H54 (cell line): Measurements from ENCODE around the gene HYLS1.
"Not testable (repeated sequence)": the region's sequence is repeated elsewhere in the genome, so short reads cannot be mapped to it uniquely, and the experiment has no call there.

Experiments
- DNase-seq: peaks from one replicate; pipeline ENCODE4 v3.0.0; 2011; ENCODE audit warnings: low spot score, mixed read lengths; ENCODE audit not compliant: insufficient read length
- FAIRE-seq: peaks from 3 replicates; lab custom pipeline; 2011; peaks lifted over from hg19 to GRCh38; lab: Jason Lieb, UNC
- POLR2A ChIP-seq: IDR thresholded peaks from 2 replicates; pipeline ENCODE4 v1.6.1; 2011; ENCODE audit warnings: low read depth, mild to moderate bottlenecking, low read length

Gene HYLS1, protein sequence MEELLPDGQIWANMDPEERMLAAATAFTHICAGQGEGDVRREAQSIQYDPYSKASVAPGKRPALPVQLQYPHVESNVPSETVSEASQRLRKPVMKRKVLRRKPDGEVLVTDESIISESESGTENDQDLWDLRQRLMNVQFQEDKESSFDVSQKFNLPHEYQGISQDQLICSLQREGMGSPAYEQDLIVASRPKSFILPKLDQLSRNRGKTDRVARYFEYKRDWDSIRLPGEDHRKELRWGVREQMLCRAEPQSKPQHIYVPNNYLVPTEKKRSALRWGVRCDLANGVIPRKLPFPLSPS

DNA sequence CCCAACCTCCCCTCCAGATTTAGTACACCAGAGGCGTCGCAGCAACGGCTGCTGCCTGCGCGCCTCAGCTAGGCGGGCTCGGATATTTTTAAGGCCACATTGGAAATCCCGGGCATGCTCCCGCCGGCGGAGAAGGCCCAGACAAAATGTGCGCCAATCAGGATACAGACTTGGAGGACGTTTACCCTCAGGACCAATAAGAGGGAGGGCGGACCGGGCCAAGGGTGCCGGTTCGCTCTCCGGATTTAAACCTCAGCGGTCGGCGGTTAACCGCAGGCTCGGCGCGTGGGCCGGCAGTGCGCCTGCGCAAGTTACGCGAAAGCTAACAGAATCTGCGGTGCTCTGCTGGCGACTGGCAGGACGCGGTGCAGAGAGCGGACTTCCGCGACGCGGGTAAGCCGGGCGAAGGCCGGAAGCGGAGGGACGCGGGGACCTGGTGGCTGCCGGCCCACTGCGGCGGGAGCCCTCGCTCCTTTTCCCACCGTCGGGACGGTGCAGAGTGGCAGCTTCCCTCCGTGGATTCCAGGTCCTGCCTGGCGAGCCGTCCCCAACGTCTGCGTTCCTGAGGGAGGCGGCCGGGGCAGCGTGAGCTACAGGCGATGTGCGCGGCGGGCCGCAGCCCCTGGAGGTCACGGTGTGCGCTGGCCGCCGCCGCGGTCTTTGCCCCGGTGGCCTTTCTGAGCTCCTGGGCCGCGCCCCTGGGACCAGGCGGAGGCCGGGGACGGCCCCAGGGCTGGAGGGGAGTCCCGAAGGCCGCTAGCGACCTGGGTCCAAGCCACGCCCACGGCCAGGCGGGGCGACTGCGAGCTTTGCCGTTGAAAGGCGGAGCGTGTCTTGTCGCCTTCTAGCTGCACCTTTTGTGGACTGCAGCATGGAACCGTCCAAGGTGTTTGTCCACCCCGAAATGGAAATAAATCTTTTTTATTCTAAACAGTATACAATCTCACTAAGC, at the start of gene HYLS1:
Gene HYLS1 (plus strand): TSS at position 296 of the 952 bp plus-strand sequence. CDS start 11,701 bp downstream, outside the sequence.
- peak; percentile 83 for FAIRE-seq

DNA sequence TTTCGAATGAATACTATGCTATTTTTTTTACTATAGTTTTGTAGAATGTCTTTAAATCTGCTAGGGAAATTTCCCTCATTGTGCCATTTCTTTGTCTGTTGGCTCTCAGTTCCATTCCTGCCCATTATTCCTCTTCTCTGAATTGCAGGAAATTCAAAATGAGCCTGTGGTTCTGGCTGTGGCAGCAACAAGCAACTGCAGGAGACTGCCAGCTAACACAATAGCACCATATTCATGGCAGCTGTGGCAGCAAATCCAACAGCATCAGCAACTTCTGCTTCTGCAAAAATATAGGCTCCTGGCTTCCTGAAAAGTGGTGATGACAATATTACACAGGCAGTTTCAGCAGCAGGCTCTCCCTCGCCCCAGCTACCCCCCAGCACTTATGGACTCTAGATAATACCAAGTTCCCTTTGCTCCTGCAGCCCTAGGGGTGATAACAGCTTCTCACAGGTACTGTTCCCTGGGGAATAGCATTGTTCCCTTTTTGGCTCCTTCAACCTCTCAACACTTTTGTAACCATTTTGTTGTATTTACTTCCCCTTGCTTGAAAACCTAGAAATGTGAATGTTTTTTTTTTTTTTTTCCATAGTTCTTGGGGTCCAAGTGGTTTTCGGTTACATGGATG, 45.0 kb upstream of the HYLS1 start:
- no peak for TF ChIP-seq POLR2A
- FAIRE-seq: no peak
- DNase-seq: no peak

More for the DNA sequence above, at the start of gene HYLS1:
- DNase-seq: peak; percentile 55
- TF ChIP-seq POLR2A: peak; percentile 60

DNA sequence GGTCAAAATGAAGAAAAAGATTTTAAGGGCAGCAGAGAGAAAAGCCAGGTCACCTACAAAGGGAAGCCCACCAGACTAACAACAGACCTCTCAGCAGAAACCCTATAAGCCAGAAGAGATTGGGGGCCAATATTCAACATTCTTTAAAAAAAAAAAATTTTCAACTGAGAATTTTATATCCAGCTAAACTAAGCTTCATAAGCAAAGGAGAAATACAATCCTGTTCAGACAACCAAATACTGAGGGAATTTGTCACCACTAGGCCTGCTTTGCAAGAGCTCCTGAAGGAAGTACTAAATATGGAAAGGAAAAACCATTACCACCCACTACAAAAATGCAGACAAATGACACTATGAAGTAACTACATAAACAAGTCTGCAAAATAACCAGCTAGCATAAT, 41.3 kb upstream of the HYLS1 start:
- TF ChIP-seq POLR2A: no peak
- FAIRE-seq: no peak
- DNase-seq: no peak

DNA sequence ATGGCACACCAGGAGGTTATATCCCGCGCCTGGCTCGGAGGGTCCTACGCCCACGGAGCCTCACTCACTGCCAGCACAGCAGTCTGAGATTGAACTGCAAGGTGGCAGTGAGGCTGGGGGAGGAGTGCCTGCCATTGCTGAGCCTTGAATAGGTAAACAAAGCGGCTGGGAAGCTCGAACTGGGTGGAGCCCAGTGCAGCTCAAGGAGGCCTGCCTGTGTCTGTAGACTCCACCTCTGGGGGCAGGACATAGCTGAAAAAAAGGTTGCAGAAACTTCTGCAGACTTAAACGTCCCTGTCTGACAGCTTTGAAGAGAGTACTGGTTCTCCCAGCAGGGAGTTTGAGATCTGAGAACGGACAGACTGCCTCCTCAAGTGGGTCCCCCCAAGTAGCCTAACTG, 29.8 kb upstream of the HYLS1 start:
- FAIRE-seq, DNase-seq: not testable (repeated sequence)

DNA sequence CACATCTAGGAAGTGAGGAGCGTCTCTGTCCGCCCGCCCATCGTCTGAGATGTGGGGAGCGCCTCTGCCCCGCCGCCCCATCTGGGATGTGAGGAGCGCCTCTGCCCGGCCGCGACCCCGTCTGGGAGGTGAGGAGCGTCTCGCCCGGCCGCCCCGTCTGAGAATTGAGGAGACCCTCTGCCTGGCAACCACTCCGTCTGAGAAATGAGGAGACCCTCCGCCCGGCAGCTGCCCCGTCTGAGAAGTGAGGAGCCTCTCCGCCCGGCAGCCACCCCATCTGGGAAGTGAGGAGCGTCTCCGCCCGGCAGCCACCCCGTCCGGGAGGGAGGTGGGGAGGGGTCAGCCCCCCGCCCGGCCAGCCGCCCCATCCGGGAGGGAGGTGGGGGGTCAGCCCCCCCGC, 24.7 kb upstream of the HYLS1 start:
- not testable (repeated sequence) for FAIRE-seq, DNase-seq

DNA sequence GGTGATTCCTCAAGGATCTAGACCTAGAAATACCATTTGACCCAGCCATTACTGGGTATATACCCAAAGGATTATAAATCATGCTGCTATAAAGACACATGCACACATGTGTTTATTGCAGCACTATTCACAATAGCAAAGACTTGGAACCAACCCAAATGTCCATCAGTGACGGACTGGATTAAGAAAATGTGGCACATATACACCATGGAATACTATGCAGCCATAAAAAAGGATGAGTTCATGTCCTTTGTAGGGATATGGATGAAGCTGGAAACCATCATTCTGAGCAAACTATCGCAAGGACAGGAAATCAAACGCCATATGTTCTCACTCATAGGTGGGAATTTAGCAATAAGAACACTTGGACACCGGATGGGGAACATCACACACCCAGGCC, 22.1 kb upstream of the HYLS1 start:
- not testable (repeated sequence) for FAIRE-seq, DNase-seq

DNA sequence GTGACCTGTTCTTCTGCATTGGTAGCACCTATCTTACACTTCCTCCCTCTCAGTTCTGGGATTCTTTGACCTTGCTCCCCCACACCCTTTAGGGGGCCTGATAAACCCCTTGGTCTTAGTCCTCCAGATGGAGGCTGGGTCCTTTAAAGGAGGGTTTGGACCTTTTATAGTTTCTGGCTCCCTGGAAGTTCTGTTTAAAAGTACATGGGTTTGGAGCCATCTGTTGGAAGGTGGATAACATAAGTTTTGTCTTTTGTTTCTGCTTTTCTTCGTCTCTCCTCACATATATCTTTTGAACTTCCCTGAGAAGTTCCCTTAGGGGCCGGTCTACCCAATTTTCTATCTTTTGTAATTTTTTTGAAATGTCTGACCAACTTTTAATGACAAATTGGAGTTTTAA, 17.9 kb upstream of the HYLS1 start:
- no peak for TF ChIP-seq POLR2A
- DNase-seq (no peak), FAIRE-seq (no peak)

DNA sequence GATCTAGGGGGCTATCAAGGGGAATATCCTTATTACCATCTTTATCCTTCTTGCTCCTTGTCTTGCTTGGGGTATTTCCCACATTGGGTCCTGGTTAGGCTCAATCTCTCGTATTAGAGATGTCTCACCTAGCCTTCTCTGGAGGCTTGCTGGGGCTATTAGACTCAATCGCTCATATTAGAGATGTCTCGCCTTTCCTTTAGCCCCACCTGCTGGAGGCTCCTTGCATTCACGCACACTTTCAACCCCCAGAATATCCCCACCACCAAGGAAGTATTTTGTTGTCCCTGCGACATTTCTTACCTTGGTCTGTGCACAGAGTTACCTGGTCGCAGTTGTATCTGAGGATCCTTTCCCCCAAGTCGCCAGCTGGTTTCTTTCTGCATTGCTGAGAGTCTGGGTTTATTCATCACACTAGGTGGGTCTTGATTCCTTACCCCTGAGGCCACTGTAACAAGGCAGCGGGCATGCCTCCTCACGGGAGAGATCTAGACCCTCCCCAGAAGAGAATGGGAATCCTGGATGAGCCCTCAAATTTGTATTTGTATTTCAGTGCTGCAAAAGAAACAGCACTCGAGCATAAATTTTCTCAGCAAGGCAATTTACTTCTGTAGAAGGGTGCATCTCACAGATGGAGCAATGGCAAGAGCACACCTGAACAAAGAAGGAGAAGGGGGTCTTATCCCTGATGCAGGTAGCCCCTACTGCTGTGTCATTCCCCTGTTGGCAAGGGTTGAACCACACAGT, 15.9 kb upstream of the HYLS1 start:
- no peak for TF ChIP-seq POLR2A
- no peak for DNase-seq
- no peak for FAIRE-seq

DNA sequence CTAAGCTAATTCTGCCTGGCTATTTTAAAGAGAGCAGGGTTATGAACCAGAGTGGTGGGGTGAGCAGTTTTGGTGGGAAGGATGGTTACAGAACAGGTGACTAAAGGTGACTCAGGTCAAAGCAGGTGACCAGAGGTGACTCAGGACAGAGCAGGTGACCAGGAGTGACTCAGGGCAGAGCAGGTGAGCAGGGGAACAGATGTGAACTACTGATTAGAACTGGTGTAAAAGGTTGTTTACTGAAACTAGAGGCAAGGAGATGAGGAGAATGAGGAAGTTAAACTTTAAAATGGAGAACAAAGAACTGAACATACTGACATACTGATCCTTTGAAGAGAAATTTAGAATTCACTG, 15.4 kb upstream of the HYLS1 start:
- TF ChIP-seq POLR2A: no peak
- no peak for FAIRE-seq

DNA sequence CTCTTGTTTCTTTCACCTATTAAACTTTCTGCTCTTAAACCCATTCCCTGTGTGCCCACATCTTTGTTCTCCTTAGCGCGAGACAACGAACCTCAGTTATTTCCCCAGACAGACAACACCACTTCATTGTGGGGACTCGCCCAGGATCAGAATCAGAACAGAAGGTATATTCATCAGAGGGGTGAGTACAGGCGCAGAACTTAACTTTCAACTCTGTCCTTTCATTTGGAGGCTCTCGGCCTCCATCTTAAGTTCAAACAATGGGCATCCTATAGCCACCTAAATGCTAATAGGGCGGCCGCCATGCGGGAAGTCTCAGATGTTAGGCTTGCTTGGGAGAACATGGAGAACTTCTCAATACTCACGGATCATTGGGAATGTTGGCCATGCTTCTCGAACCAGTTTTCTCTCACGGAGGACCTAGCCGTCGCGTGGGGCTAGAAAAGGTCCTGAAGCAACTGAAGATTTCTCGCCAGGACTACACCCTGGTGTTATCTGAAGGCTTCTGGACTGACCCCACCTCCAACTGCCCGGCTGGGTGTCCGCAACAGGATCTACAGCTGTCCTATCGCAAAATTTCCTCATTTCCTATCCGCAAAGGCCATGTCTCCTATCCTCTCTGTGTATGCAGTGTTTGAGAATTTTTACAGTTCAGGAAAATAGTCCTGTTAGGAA, 13.4 kb upstream of the HYLS1 start:
- DNase-seq (no peak), FAIRE-seq (no peak)
- no peak for TF ChIP-seq POLR2A

More for the DNA sequence above, 15.4 kb upstream of the HYLS1 start:
- no peak for DNase-seq

DNA sequence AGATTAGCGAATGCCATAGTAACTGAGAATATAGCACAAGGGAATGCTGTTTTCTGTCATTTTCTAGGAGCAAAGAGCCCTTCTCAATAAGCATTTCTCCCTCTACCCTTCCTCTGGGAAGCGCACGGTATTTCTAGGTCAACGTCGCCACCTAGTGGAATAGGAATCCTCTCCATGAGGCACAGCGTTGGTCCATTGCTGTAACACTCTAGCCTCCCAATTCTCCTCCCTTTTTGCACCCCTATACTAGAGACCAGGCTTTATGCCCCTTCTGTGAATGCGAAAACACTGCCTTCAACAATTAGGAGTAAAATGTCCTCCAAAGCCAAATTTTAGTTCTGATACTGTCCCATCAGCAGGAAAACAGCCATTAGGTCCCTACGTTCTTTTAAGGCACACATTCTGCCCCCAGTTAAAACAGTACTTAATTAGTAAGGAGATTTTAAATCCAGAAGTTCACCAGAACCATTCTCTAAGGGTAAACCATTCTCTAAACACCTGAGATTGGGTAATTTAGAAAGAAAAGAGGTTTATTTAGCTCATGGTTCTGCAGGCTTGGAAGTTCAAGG, 12.8 kb upstream of the HYLS1 start:
- peak; percentile 38 for DNase-seq
- FAIRE-seq: peak; percentile 48
- TF ChIP-seq POLR2A: no peak

DNA sequence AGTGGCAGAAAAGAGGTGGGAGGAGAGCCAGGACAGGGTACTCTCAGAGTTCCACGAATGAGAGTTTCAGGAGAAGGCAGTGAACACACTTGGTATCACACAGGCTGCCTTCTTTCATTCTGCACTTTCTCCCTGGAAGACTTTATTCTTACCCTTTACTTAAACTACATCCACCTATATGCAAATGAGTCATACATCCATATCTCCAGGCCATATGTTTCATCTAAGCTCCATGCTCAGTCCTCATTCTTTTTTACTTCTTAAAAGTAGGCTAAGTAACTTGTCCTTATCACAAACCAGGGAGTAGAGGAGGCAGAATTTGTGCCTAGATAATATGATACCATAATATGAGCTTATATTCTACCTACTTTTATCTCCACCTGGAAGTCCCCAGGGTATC, 6.2 kb upstream of the HYLS1 start:
- FAIRE-seq (no peak), DNase-seq (no peak)
- TF ChIP-seq POLR2A: no peak

DNA sequence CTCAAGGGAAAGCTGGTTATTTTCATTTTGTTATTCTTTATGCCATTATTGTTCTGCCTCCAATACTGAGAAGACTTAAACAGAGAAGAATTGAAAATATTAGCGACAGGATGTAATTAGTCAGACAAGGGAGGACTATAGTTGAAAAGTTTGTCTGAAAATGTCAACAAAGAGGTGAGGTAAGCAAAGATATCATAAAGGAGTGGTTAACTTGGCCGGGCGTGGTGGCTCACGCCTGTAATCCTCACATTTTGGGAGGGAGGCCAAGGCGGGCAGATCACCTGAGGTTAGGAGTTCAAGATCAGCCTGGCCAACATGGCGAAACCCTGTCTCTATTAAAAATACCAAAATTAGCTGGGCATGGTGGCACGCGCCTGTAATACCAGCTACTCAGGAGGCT, 4.1 kb upstream of the HYLS1 start:
- FAIRE-seq: no peak
- DNase-seq: no peak

More for the DNA sequence above, 4.1 kb upstream of the HYLS1 start:
- TF ChIP-seq POLR2A: no peak
